GM19463 (cell line): ENCODE results near the gene BOC.

Experiments used
- ATAC-seq: cut with Tn5 transposase; IDR thresholded peaks from one replicate; pipeline ENCODE4 v1.9.1; 2021; ENCODE audit warnings: mild to moderate bottlenecking, moderate library complexity; ENCODE audit not compliant: unreplicated experiment

The BOC gene

DNA sequence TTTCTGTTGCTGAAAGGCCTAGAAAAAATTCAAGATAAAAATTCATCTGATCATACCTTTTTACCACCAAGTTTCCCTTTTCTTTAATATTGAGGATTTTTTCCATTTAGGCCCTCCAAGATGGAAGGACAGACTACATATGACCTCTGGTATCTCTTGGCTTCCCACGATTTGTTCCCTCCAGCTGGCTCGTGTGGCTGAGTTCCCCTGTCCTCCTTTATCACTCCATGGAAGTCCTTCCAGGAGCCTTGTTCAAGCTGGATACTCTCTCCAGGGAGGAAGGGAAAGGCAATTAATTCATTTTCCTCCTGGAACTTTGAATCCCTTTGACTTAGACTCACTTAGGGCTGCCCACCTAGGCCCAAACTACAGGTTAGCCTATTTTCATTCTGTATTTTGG is 119.4 kb downstream of the BOC start:
- no peak for ATAC-seq

DNA sequence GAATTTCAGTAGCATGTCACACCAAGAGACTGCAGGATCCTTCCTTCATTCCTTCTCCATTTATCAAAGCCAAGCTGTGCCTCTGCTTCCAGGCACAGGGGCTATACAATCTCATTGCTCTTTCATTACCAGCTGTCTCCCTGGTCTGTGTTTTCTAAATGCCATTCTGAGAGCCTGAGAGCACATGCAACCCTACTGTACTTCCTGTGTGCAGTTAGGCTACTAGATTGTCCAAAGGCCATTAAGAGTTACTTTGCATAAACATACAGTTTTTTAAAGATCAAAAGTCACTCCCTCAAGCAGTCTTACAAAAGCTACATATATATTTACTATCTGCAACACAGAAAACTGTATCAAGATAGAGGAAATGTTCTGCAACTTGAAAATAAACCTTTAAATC is 119.8 kb downstream of the BOC start:
- no peak for ATAC-seq
